OCI-LY3 (cell line): ENCODE results near the gene SLC28A1.
A peak's percentile ranks its signal among the peaks of the same experiment; 100 is the strongest.

Experiments
- H2AFZ ChIP-seq: fragments of 200-600, 300-600 bp; shearing (Covaris generic); 2 replicates; pipeline ENCODE4 v1.6.0; 2014; ENCODE audit warnings: antibody characterized with exemption, low read depth, low read length
- H3K27ac ChIP-seq: fragments of 200-600, 300-600 bp; sonication (generic); 2 replicates; pipeline ENCODE4 v1.5.1; 2014; ENCODE audit warnings: mild to moderate bottlenecking, low read length, moderate library complexity, mixed read lengths
- H3K27me3 ChIP-seq: fragments of 200-600, 300-600 bp; sonication (generic); 2 replicates; pipeline ENCODE4 v1.6.1; 2014; ENCODE audit warnings: low read depth, low read length, mixed read lengths
- H3K36me3 ChIP-seq: fragments of 200-600, 300-600 bp; sonication (generic); replicated peaks from 2 replicates; pipeline ENCODE3; 2014; ENCODE audit warnings: low read depth, low read length, mixed read lengths
- H3K4me1 ChIP-seq: fragments of 300-600, 200-600 bp; sonication (generic); 2 replicates; pipeline ENCODE4 v1.6.1; 2014; ENCODE audit warnings: low read length, mixed read lengths
- H3K4me2 ChIP-seq: fragments of 200-600, 300-600 bp; sonication (generic); 2 replicates; pipeline ENCODE4 v1.6.1; 2014; ENCODE audit warnings: low read length, mixed read lengths
- H3K4me3 ChIP-seq: fragments of 300-600, 200-600 bp; sonication (generic); 2 replicates; pipeline ENCODE4 v1.5.1; 2014; ENCODE audit warnings: antibody characterized with exemption, mild to moderate bottlenecking, low read length, moderate library complexity
- H3K79me2 ChIP-seq: fragments of 300-600, 200-600 bp; shearing (Covaris generic); 2 replicates; pipeline ENCODE4 v1.6.1; 2014; ENCODE audit warnings: mild to moderate bottlenecking, low read length, mixed read lengths
- H3K9ac ChIP-seq: fragments of 300-600, 200-600 bp; shearing (Covaris generic); 2 replicates; pipeline ENCODE4 v1.6.0; 2014; ENCODE audit warnings: mild to moderate bottlenecking, low read length, moderate library complexity
- H3K9me3 ChIP-seq: fragments of 200-600, 300-600 bp; shearing (Covaris generic); 2 replicates; pipeline ENCODE4 v1.6.1; 2014; ENCODE audit warnings: low read length, mixed read lengths; ENCODE audit not compliant: insufficient read depth
- H4K20me1 ChIP-seq: fragments of 200-600, 300-600 bp; sonication (generic); 2 replicates; pipeline ENCODE4 v1.6.1; 2016; ENCODE audit warnings: low read length, mixed read lengths; ENCODE audit not compliant: insufficient read depth
- EZH2phosphoT487 ChIP-seq: fragments of 200-600 bp; shearing (Covaris generic); IDR thresholded peaks from 2 replicates; pipeline ENCODE4 v1.6.1; 2018; ENCODE audit warnings: antibody characterized with exemption, mixed run types, low read depth
- TF ChIP-seq, protein P1 (sequence below): fragments of 200-600, 300-600 bp; sonication (generic); IDR thresholded peaks from 2 replicates; pipeline ENCODE4 v1.5.1; 2014; ENCODE audit warnings: antibody characterized with exemption, low read length, low read depth

SLC28A1 gene

DNA sequence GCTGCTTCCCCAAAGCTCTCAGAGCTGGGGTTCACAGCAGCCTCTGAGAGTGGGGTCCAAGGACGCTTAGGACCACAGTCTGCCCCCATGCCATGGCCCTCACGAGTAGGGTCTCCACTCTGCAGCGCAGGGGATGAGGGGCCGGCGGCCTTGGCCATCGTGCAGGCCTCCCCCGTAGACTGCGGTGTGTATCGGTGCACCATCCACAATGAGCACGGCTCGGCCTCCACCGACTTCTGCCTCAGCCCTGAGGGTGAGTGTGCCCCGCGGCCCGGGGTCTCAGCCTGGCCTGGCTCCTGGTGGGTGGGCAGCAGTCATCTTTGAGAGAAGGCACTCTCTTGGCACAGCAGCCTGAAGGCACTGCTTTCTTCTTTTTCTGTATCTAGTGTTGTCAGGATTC lies 24.8 kb upstream of the SLC28A1 start:
- H3K79me2 ChIP-seq: no peaks in the 10 kb centered on the region
- H3K27ac ChIP-seq: no peak overlapping the region
- no peaks in the 10 kb centered on the region for H4K20me1 ChIP-seq
- no peaks in the 10 kb centered on the region for H3K27me3 ChIP-seq
- no peak overlapping the region for H2AFZ ChIP-seq
- TF ChIP-seq EZH2phosphoT487: no peak
- TF ChIP-seq, protein P1, sequence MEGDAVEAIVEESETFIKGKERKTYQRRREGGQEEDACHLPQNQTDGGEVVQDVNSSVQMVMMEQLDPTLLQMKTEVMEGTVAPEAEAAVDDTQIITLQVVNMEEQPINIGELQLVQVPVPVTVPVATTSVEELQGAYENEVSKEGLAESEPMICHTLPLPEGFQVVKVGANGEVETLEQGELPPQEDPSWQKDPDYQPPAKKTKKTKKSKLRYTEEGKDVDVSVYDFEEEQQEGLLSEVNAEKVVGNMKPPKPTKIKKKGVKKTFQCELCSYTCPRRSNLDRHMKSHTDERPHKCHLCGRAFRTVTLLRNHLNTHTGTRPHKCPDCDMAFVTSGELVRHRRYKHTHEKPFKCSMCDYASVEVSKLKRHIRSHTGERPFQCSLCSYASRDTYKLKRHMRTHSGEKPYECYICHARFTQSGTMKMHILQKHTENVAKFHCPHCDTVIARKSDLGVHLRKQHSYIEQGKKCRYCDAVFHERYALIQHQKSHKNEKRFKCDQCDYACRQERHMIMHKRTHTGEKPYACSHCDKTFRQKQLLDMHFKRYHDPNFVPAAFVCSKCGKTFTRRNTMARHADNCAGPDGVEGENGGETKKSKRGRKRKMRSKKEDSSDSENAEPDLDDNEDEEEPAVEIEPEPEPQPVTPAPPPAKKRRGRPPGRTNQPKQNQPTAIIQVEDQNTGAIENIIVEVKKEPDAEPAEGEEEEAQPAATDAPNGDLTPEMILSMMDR: no peak
- no peak overlapping the region for H3K4me2 ChIP-seq
- no peak overlapping the region for H3K4me3 ChIP-seq
- peaks cover 29% of the 10 kb centered on the region for H3K4me1 ChIP-seq
- no peaks in the 10 kb centered on the region for H3K36me3 ChIP-seq
- no peak overlapping the region for H3K9ac ChIP-seq
- H3K9me3 ChIP-seq: no peaks in the 10 kb centered on the region

GRCh38 chr15:84861781-84862180 lies 22.7 kb upstream of the SLC28A1 start:
- Histone ChIP-seq H3K4me3 (no peak overlapping the region), H3K27ac (no peak overlapping the region), H3K9me3 (no peaks in the 10 kb centered on the region), H2AFZ (no peak overlapping the region), H3K4me2 (no peak overlapping the region), H3K9ac (no peak overlapping the region), H4K20me1 (no peaks in the 10 kb centered on the region), H3K27me3 (no peaks in the 10 kb centered on the region), H3K36me3 (no peaks in the 10 kb centered on the region), H3K4me1 (peaks cover 26% of the 10 kb centered on the region), H3K79me2 (no peaks in the 10 kb centered on the region)
- TF ChIP-seq EZH2phosphoT487: no peak
- TF ChIP-seq, protein P1: no peak

DNA sequence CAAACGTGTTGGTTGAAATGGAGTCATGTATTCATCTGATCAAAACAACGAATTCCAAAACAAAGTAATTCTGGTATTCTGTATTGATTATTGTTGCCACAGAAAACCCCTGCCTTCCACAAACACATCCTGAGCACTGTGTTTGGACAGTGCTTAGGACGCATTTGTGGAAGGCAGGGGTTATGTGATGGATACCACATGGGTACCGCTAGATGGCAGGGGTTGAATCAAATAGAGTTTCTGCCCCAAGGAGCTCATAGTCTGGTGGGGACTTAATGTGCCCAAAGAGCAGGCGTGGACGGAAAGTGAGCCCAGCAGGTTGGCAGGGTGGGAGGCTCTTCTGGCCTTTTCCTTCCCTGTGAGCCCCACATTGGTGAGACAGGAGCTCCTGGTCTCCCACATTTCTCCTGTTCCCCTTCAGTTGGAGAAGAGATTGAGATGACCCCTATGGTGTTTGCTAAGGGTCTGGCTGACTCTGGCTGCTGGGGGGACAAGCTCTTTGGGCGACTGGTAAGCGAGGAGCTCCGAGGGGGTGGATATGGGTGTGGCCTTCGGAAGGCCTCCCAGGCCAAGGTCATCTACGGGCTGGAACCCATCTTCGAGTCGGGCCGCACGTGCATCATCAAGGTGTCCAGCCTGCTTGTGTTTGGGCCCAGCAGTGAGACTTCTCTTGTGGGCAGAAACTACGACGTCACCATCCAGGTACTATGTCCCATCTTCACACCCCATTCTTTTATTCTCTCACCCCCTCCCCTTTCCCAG lies 22.1 kb upstream of the SLC28A1 start:
- H3K4me2 ChIP-seq: no peak overlapping the region
- H3K9me3 ChIP-seq: no peaks in the 10 kb centered on the region
- no peak for TF ChIP-seq EZH2phosphoT487
- TF ChIP-seq, protein P1: peak; percentile 63

GRCh38 chr15:84863565-84864443 lies 20.7 kb upstream of the SLC28A1 start:
- H3K27me3 ChIP-seq: no peaks in the 10 kb centered on the region
- H2AFZ ChIP-seq: no peak overlapping the region
- H3K4me1 ChIP-seq: peaks cover 14% of the 10 kb centered on the region
- no peaks in the 10 kb centered on the region for H3K9me3 ChIP-seq
- H3K4me3 ChIP-seq: no peak overlapping the region
- no peak overlapping the region for H3K4me2 ChIP-seq
- TF ChIP-seq EZH2phosphoT487: no peak
- TF ChIP-seq, protein P1: no peak
- H3K36me3 ChIP-seq: no peaks in the 10 kb centered on the region
- no peak overlapping the region for H3K27ac ChIP-seq
- H3K9ac ChIP-seq: no peak overlapping the region
- H4K20me1 ChIP-seq: no peaks in the 10 kb centered on the region
- no peaks in the 10 kb centered on the region for H3K79me2 ChIP-seq

More for the DNA sequence above, 22.1 kb upstream of the SLC28A1 start:
- H3K4me1 ChIP-seq: peaks cover 26% of the 10 kb centered on the region
- H3K9ac ChIP-seq: no peak overlapping the region
- H3K36me3 ChIP-seq: no peaks in the 10 kb centered on the region
- no peak overlapping the region for H3K4me3 ChIP-seq
- no peak overlapping the region for H3K27ac ChIP-seq
- no peaks in the 10 kb centered on the region for H4K20me1 ChIP-seq
- H2AFZ ChIP-seq: no peak overlapping the region
- H3K27me3 ChIP-seq: no peaks in the 10 kb centered on the region
- H3K79me2 ChIP-seq: no peaks in the 10 kb centered on the region
